Sigmoid colon (tissue), 7 donors: ENCODE results near the gene TRIM66. TPM values are rescaled to one million over a fixed set of nuclear protein-coding genes. Genes with fewer than 3 reads are reported as not detected.
A peak's percentile ranks its signal among the peaks of the same experiment; 100 is the strongest.

Experiments
- DNase-seq: peaks from one replicate; pipeline ENCODE4 v3.0.0-alpha.2; 2019
- H3K27ac ChIP-seq, 4 donors: fragments of 200-600 bp; sonication (generic); one replicate each; pipeline ENCODE4 v1.5.1; 2016 to 2019; ENCODE audit warnings: mild to moderate bottlenecking in 1 of 4
- H3K27me3 ChIP-seq, 3 donors: fragments of 200-600 bp; sonication (generic); one replicate each; pipeline ENCODE4 v1.5.1; 2019; ENCODE audit warnings: mild to moderate bottlenecking in 1 of 3
- H3K36me3 ChIP-seq, 4 donors: fragments of 200-600 bp; sonication (generic); one replicate each; pipeline ENCODE4 v1.5.1; 2016 to 2019
- H3K4me1 ChIP-seq, 4 donors: fragments of 200-600 bp; sonication (generic); one replicate each; pipeline ENCODE4 v1.5.1; 2017 to 2019
- H3K4me3 ChIP-seq, 4 donors: fragments of 200-600 bp; sonication (generic); one replicate each; pipeline ENCODE4 v1.5.1; 2017 to 2019; ENCODE audit warnings: mild to moderate bottlenecking in 2 of 4, moderate library complexity in 1 of 4
- H3K9me3 ChIP-seq, 4 donors: fragments of 200-600 bp in 3 of 4; sonication (generic) in 3 of 4; one replicate each; pipeline versions ENCODE4 v1.5.1 to v1.6.1; 2013 to 2019
- EP300 ChIP-seq, 4 donors: sonication (generic); formaldehyde crosslinking; IDR thresholded peaks; one replicate each; pipeline ENCODE4 v1.6.1; 2017; ENCODE audit warnings: antibody characterized with exemption in 4 of 4
- POLR2A ChIP-seq, 2 donors: fragments of 450-650 bp; IDR thresholded peaks; one replicate each; pipeline ENCODE4 v1.6.1; 2016; ENCODE audit warnings: antibody characterized with exemption in 2 of 2, mild to moderate bottlenecking in 2 of 2, moderate library complexity in 2 of 2
- POLR2AphosphoS5 ChIP-seq, 4 donors: sonication (generic); formaldehyde crosslinking; IDR thresholded peaks; one replicate each; pipeline ENCODE4 v1.6.1; 2017; ENCODE audit warnings: antibody characterized with exemption in 4 of 4
- WGBS, 2 donors: extraction: QIAGEN DNeasy Blood & Tissue Kit; methylation state at CpG; one replicate each; pipeline ENCODE4 v1.1.7; 2013; 5-methylcytosine and 5-hydroxymethylcytosine counted together
- intact Hi-C: fragments of 100-400 bp; cut with DNase I; formaldehyde crosslinking; loops from one replicate; pipeline ENCODE4 v1.15.1; 2023
- polyA plus RNA-seq, 3 donors: library from polyadenylated mRNA; stranded (reverse); fragments of 200-250 nt; gene quantifications; one replicate each; pipeline ENCODE4 v1.2.3, GENCODE V29; 2013
- small RNA-seq, 3 donors: library from RNA; depleted of rRNA; stranded (forward); fragments of <200 nt; gene quantifications; one replicate each; pipeline ENCODE3, GENCODE V24; 2016
- total RNA-seq, 4 donors: library from RNA; depleted of rRNA; stranded (reverse); fragments of >200 nt; gene quantifications; one replicate each; pipeline ENCODE4 v1.1.0, GENCODE V29; 2016
- TF ChIP-seq, protein P1 (sequence below), 4 experiments: fragments of 450-650 bp in 3 of 4; fragments of 200-600 bp in 1 of 4; IDR thresholded peaks; one replicate each; pipeline ENCODE4 v1.5.1; 2016 to 2019; ENCODE audit warnings: antibody characterized with exemption in 4 of 4, mild to moderate bottlenecking in 3 of 4, moderate library complexity in 2 of 4
- donor health status: healthy with polysubstance abuse.
- donor health status: Bipolar disorder and iron deficiency.
- donor health status: healthy.

The TRIM66 gene
- total and polyA plus RNA-seq, 7 donors, result 0.60 to 24.4 (median 2.8) TPM

DNA sequence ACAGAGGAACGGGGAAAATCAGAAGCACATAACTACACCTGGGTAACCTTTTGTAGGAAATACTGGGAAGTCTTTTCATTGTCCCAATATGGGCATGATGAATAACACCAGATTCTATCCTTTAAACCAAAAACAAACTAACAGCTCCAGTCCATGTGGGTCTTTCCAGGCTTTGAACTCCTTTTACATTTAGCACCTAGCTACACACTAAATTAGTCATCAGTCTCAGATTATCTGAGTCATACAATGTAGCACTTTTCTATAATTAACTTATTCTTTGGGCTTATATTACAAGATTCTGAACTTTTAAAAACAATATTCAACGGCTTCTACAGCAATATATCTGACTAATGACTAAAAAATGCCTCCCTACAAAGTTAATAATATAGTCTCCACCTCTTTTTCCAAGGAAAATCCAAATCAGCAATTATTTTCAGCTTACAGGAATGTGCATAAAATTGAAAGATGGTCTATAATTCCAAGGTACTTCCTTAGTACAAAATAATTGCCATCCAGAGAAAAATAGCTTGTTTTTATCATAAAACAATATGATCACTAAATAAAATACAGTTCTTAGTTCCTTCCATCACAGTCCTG is 114.8 kb downstream of the TRIM66 start:
- Histone ChIP-seq H3K36me3 (no peaks in the 10 kb centered on the region), H3K27me3 (no peaks in the 10 kb centered on the region), H3K4me3 (no peak overlapping the region), H3K27ac (no peak overlapping the region), H3K9me3 (no peaks in the 10 kb centered on the region), H3K4me1 (no peaks in the 10 kb centered on the region)
- DNase-seq, result no peak
- TF ChIP-seq POLR2AphosphoS5 (IDR thresholded peaks at IDR 0.05), result no peak
- no peak for TF ChIP-seq EP300 (IDR thresholded peaks at IDR 0.05)
- TF ChIP-seq, protein P1, sequence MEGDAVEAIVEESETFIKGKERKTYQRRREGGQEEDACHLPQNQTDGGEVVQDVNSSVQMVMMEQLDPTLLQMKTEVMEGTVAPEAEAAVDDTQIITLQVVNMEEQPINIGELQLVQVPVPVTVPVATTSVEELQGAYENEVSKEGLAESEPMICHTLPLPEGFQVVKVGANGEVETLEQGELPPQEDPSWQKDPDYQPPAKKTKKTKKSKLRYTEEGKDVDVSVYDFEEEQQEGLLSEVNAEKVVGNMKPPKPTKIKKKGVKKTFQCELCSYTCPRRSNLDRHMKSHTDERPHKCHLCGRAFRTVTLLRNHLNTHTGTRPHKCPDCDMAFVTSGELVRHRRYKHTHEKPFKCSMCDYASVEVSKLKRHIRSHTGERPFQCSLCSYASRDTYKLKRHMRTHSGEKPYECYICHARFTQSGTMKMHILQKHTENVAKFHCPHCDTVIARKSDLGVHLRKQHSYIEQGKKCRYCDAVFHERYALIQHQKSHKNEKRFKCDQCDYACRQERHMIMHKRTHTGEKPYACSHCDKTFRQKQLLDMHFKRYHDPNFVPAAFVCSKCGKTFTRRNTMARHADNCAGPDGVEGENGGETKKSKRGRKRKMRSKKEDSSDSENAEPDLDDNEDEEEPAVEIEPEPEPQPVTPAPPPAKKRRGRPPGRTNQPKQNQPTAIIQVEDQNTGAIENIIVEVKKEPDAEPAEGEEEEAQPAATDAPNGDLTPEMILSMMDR (IDR thresholded peaks at IDR 0.05), result no peak
- no peak for TF ChIP-seq POLR2A (IDR thresholded peaks at IDR 0.05)
- intact Hi-C loops, result loop anchor here (5.0 kb wide), 2 partner anchors 180 to 230 kb away; no protein-coding TSS in a partner anchor
- 62 to 70% methylated on average over 2 of the region's 2 CpGs for WGBS, 2 donors

DNA sequence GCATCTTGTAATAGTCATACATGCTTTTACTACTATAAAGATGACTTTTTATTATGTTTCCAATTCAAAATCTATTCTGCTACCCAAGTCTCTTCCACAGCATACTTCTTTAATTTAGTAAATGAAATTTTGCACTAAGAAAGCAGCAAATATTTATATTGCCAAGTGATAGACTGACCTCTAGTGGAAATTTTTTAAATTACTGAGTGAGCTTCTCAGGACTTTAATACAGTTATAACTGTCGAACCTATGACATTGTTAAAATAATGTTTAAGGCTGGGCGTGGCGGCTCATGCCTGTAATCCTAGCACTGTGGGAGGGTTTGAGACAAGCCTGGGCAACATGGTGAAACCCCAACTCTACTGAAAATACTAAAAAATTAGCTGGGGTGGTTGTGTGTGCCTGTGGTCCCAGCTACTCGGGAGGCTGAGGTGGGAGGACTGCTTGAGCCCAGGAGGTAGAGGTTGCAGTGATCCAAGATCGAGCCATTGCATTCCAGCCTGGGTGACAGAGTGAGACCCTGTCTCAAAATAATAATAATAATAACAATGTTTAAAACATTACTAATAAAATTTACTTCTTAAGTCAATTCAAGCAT is 115.8 kb downstream of the TRIM66 start:
- Histone ChIP-seq H3K4me3 (no peak overlapping the region), H3K4me1 (no peaks in the 10 kb centered on the region), H3K27ac (no peak overlapping the region), H3K27me3 (no peaks in the 10 kb centered on the region), H3K36me3 (no peaks in the 10 kb centered on the region), H3K9me3 (no peaks in the 10 kb centered on the region)
- no peak for DNase-seq
- WGBS, 2 donors, result 22 to 53% methylated on average over 5 of the region's 5 CpGs
- TF ChIP-seq, protein P1 (IDR thresholded peaks at IDR 0.05), result peak; percentile 44 to 65 (median 54)
- no peak for TF ChIP-seq POLR2AphosphoS5 (IDR thresholded peaks at IDR 0.05)
- TF ChIP-seq EP300 (IDR thresholded peaks at IDR 0.05), result no peak
- TF ChIP-seq POLR2A (IDR thresholded peaks at IDR 0.05), result no peak
- intact Hi-C loops, result loop anchor here (1.0 to 5.0 kb wide), 3 partner anchors 179 to 341 kb away; no protein-coding TSS in a partner anchor

DNA sequence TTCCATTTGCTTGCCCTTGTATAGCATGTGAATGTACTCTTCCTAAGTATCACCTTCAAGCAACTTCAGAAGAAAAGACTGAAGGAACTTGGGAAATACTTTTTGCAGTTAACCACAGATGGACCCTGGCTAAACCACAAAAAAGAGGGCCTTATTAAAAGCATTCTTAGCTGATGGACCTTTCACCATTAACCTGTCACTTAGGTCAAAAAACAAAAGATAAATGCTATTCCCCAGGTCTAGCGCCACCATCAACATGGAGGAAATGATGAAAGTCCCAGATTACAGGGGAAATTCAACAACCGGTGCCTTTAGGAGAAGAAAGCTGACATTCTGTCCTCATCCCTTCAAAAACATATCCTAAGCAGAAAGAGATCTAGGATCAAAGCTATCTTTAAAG is 117.9 kb downstream of the TRIM66 start:
- no peak for DNase-seq
- no peaks in the 10 kb centered on the region for H3K27me3 ChIP-seq
- H3K4me1 ChIP-seq, result no peaks in the 10 kb centered on the region
- no peak overlapping the region for H3K27ac ChIP-seq
- intact Hi-C loops, result no loop called here
- TF ChIP-seq POLR2A (IDR thresholded peaks at IDR 0.05) (no peak), POLR2AphosphoS5 (IDR thresholded peaks at IDR 0.05) (no peak), EP300 (IDR thresholded peaks at IDR 0.05) (no peak)
- TF ChIP-seq, protein P1 (IDR thresholded peaks at IDR 0.05), result no peak
- H3K36me3 ChIP-seq, result no peaks in the 10 kb centered on the region
- no peaks in the 10 kb centered on the region for H3K9me3 ChIP-seq
- WGBS, 2 donors, result 73 to 91% methylated on average over 2 of the region's 2 CpGs
- no peak overlapping the region for H3K4me3 ChIP-seq

Small RNAs within 50 kb of the gene (small RNA-seq; reads per million reads assigned to genes)
- gene SNORA3A, result 0 reads per million in 3 donors
- 0.30 to 2.0 (median 0.65) reads per million in 3 donors for gene SNORA3B

Other genes with a start within 250 kb of the TRIM66 start
- gene STK33, start 88.4 kb downstream of the TRIM66 start, total RNA-seq, result 10 to 100 TPM; 18.5 to 23.8 (median 20.8) TPM
- gene STK33, start 88.4 kb downstream of the TRIM66 start, polyA plus RNA-seq, result 1 to 10 TPM in 1 of 3 donors, not detected in 2; 2.0 TPM
- 1,000 to 10,000 TPM; 1,472 to 2,262 (median 1,872) TPM for gene RPL27A, start 127 bp upstream of the TRIM66 start, total RNA-seq
- gene RPL27A, start 127 bp upstream of the TRIM66 start, polyA plus RNA-seq, result 1,000 to 10,000 TPM; 3,631 to 4,200 (median 4,078) TPM
- gene AKIP1, start 228.5 kb upstream of the TRIM66 start, total RNA-seq, result 10 to 100 TPM; 21.6 to 33.2 (median 26.5) TPM
- gene AKIP1, start 228.5 kb upstream of the TRIM66 start, polyA plus RNA-seq, result 10 to 100 TPM; 18.0 to 19.8 (median 19.3) TPM